GM18907 (cell line): Measurements from ENCODE around the gene ZC3H8.
"Not testable (repeated sequence)": the region's sequence is repeated elsewhere in the genome, so short reads cannot be mapped to it uniquely, and the experiment has no call there.

ENCODE experiments used
- ATAC-seq: cut with Tn5 transposase; IDR thresholded peaks from one replicate; pipeline ENCODE4 v1.9.1; 2021; ENCODE audit warnings: mild to moderate bottlenecking, moderate library complexity; ENCODE audit not compliant: unreplicated experiment

ZC3H8 gene

DNA sequence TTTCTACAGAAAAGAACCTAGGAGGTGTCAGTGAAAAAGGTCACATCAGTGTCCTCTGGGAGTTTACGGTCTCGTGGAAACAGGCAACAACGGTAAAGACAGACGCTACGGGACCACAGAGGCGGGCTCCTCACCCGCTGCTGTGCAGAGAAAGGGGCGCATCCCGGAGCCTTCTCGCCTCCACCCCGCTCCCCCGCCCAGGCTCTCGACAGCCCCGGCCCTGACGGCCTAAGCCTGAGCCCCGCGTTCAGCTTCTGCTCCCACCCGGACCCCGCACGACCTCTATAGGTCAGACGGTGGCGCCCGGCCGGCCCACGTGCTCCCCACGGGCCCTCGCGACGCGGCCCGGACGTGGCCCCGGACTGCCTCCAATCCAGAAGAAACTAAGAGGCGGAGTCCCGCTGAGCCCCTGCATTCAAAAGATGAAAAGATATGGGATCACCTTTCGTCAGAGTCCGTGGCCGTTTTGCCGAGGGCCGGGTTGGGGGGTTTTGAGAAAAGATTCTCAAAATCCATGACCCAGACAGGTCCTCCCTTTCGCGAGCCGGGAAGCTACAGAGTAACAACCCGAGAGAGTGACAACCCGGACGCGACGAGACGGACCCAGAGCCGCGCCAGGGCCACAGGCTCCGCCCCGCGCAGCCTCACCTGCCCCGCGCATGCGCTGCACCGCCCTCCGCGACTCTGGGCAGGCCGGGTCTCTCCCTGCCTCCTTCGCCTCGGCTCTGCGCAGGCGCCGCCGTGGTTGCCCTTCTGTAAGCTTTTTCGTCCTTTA is at the start of gene ZC3H8:
ZC3H8 (minus strand) TSS at position 577 of the 775 bp plus-strand sequence; CDS start at position 516, 61 bp downstream.
- peak; percentile 92 for ATAC-seq

DNA sequence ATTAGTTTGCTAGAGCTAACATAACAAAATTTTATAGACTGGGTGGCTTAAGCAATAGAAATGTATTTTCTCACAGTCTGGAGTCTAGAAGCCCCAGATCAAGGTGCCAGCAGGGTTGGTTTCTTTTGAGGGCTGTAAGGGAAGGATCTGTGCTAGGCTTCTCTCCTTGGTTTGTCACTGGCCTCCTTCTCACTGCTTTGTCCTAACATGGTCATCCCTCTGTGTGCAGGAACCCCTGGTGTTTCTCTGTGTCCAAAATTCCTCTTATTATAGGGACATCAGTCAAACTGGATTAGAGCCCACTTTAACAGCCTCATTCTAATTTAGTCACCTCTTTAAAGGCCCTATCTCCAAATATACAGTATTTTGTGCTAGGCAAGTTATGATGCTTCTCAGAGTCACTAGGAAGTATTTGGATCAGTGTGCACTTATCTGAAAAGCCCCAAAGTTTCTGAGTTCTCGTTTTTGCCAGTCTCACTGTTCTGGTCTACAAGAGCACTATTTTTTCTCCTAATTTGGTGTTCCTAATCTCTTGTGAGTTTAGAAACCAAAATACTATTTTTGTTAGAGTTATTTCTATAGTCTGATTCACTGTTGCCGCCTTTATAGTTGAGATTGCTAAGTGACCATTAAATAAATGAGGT is 49.6 kb upstream of the ZC3H8 start:
- no peak for ATAC-seq

DNA sequence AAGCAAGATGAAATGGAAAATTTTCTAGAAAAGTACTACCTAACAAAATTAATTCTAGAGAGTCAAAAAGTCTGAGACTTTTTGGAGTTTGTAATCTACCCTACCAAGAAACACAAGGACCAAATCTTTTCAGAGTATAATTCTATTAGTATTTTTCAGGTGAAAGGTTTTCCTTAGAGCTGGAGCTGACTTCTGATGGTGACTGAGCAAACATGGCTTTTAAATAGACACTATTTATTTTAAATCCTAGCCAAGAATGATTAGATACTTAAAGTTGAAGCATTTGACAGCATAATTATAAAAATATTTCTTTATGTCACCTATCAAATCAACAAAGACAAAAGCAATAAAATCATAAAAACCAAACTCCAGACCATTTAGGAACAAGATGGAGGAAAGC is 47.1 kb upstream of the ZC3H8 start:
- no peak for ATAC-seq

DNA sequence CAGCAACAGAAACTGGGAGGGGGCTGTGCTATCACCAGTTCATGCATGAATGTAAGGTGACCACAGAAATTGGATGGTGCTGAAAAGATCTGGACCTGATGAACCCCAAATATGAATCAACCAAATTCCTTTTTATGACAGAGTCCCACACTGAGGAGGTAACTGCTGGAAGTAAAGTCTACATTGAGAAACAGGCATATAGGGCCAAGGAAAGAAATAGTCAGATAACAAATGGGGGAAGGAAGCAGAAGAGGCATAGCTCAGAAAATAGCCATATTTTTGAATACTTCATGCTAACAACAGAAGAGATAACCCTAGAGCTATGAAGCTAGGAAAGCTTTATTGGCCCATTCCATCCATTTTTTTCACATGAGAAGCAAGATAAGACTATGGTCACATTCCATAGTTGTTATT is 46.3 kb upstream of the ZC3H8 start:
- ATAC-seq = no peak

DNA sequence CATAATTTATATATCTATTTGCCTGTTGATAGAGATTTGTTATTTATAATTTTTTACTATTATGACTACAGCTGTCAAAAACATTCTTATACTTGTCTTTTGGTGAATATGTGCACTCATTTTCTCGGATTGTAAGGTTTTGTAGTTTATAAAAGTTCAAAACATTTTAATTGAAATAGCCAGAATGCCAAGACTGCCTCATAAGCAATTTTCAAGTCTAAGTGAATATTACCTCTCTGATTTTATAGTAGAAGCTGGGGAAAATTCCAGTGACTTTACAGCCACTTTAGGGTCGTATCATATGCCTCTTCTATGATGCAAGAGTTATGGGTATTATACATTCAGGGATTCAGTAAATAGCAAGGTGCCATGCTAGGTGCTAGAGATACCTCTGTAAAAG is 41.6 kb upstream of the ZC3H8 start:
- no peak for ATAC-seq

DNA sequence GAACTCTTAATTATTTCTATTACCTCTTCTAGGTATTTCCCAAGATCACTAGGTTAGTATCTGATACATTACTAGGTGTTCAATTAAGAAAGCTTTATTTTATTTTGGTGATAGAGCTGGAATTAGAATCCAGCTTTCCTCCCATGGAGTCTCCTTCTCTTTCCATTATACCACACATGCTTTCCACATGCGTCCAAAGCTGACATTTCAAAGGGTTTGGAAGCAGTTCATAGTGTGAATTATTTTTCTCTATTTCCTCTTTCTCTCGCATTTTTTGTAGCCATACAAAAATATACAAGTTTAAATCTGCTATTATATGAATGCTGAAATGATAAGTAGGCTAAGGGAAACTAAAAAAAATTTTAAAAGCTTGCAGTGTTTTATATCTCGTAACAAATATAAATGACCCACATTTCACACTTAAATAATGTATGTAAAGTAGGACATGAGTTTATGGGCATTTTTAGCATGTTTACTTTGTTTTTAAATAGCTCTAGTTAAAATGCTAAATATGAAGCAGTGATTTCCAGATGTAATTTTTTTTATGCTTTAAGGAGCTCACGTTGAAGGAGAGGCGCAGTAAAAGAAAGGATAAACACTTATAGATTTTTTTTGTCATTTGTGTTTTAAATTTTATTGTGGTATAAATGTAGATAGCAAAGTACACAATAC is 40.7 kb upstream of the ZC3H8 start:
- no peak for ATAC-seq

DNA sequence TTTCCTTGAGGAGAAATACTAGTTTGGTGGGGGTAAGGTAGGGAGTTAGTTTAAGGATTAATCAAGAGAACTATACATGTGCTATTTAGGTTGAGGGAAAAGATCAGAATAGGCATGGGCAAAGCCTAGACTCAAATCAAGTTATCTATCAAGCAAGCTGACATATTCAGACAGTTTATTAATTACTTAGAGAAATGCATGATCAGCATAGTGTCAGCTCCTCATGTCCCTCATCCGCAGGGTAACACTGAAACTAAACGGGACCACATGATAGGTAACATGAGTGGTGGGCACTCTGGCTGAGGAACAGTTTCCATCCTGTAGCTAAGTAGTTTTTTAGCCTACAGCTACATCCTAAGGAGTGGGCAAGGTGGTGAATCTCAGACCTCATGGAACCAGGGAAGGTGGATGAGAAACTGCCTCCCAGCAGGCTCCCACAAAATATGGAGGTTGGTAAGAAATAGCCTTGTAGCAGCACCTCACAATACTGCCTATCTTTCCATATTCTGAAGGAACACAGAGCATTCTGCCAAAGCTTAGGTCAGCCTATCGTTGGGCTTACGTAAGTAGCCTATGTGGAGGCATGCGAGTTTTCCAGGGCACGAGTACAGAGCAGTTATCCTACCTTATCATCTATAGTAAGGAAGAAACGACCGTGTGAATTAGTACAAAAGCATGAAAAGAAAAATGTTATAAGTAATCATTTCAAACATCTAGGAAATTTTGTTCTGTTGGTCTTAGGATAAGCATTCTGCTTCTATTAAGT is 39.0 kb upstream of the ZC3H8 start:
- no peak for ATAC-seq

DNA sequence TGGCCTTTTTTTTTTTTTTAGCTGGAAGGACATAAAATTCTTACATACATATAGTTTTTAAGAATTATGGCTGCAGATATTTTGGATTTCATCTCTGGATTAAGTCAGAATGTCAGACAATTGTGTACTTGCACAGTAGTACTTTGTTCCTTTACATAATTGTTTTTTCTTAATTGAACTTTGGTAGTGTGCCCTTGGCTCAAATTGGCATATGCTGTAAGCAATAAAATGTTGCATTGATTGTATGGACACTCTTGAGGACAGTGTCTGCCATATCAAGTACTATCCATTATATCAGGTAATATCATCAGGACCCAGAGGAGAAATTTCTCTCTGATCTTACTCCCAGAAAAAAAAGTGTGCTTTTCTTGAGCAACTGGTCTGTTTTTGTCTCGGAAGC is 35.8 kb upstream of the ZC3H8 start:
- ATAC-seq = no peak

DNA sequence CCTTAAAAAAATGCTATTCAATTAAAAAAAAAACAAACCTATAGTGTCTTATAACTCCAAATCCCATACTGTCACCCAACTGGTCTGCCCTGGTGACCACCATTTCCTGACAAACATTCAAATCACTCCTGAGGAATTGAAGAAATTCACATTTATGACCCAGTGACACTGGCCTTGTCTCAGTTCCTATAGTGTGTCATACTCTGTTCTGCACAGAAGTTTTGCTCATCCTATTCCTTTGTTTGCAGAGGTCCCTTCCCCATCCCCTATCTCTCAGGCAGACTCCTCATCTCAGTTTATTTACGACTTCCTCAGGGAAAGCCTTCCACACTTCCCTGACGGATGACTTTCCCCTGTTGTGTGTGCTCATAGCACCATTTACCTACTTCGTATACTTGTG is 35.2 kb upstream of the ZC3H8 start:
- ATAC-seq = no peak

DNA sequence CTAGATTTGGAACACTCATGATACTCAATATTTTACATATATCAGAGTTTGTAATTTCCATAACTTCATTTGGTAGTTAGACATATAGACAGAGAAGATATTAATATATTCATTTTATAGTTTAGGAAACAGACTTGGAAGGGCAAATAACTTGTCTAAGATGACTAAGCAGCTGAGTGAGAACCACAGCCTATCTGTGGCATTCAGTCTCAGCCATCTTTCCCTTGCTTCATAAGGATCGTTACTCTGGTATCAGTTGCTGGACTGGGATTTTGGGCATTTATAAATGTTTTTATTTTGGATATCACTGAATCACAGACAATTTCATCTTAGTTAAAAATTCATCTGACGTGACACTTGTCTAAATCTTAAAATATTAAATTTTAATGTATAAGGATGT is 28.7 kb upstream of the ZC3H8 start:
- not testable (repeated sequence) for ATAC-seq

DNA sequence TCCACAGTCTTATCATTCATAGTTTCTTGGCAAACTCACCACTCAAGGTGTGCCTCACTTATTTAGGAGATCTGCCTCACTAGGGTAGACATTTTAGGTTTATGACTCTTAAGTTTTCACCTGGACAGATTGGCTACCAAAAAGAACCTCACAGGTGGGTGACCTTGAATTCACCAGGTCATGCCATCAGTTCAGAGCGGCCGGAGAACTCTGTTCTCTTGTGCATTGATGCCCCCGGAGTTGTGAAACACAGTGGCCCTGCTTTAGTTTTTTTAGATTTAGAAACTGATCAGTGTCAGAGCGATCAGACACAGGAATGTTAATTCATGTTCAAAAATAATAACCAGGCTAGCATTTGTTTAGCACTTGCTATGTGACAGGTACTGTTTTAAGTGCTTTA is 27.2 kb upstream of the ZC3H8 start:
- not testable (repeated sequence) for ATAC-seq

DNA sequence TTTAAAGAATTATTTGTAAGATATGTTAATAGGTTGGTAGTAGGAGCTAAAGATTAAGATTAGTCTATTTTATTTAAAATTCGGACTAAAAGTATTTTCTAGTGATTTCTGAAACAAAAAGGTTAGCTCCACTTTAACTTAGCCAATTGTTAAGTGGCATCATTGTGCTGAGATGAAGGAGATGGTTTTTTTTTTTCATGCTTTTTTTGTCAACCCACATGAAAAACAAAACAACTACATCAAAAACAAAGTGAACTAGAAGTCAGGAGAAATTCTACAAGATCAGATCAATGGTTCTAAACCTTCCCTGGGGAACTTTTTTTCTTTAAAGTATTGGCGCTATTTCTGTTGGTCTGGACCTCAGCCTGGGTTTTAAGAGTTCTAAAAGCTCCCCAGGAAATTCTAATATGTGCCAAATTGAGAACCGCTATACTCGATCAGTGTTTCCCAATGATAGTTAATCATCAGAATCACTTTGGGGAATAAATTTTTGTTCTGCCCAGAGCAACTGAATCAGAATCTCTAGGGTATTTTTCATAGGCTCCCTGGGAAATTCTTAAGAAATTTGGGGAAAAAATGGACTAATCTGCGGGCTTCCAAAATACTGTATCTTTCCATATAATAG is 22.9 kb upstream of the ZC3H8 start:
- ATAC-seq = no peak

DNA sequence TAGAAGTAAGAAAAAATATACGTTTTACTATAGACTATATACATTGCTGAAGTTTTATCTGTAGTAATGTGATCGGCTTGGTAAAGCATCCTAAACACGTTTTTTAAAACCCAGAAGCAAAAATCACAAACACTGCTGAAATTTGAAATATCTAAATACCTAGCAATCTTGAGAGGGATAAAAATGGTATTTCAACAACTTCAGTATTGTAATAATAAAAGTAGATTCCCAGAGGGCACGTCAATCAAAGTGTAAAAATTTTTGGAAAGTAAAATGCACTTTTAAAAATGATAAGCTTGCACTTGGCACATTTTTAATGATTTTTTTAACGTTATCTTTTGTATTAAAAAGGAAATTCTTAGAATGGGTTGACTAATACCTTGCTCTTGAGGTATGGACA is 22.1 kb upstream of the ZC3H8 start:
- no peak for ATAC-seq

DNA sequence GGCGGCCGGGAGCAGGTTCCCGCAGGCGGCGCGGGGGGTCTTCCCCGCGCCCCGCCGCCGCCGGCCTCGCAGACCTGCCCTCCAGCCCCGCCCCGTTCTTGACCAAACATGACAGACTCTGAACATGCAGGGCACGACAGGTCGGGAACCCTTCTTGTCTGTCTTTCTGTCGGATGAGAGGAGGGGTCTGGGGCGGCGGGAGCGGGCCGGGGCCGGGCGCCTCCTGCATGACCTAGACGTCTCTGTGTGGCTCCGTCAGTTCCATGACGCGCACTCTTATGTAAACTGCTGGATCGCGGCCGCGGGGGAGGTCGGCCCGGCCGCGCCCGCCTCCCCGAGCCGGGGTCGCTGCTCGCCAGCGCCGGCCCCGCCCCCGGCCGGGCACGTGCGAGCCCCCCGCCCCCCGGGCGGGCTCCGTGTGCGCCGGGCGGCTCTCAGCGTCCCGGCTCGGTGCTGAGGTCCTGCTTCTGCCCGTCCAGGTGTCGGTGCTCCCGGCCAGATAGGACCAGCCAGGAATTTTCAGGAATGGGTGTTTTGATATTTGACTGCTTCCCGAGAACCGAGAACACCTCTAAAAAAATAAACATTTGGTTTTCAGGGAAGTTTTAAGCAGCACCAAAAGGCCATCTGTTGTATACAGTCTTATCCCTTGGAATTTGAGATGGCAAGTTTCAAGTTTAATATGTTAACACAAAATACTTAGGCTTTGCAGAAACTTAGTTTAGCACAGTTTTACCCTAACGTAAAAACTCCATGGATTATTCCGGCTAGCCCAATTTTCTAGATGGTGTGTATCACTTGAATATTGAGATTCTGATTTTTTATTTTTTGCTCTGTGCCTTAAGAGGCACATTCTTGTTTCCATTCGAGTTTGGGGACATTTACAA is 21.3 kb upstream of the ZC3H8 start:
- peak; percentile 53 for ATAC-seq

DNA sequence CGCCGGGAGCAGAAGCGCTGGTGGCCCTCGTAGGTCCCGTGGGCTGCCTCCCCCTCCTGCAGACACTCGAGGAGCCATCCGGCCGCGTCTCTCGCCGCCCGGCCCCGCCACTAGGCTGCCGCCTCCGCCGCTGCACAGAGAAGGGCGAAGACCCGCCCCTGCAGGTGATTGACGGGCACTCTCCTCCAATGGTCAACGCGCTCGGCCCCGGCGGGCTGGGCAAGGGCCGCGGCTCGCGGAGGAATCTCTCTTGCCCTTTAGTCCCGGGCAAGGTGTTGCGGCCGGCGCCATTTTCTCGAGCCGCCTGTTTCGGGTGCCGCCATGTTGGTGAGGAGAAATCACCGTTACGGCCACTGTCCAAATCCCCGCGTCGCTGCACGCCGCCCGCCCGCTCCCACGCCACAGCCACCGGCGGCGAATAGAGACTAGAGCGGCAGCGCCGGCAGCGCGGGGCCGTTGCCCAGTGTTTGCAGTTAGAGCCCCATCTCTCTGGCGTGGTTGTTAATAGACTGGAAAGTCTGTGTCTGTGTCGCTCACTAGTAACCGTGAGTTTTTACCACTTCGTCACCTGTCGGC is 20.6 kb upstream of the ZC3H8 start, which contains the start of gene ZC3H6:
ZC3H6 (plus strand) TSS at position 287 of the 576 bp plus-strand sequence. CDS start 398 bp downstream, outside the sequence.
- ATAC-seq = peak; percentile 95

DNA sequence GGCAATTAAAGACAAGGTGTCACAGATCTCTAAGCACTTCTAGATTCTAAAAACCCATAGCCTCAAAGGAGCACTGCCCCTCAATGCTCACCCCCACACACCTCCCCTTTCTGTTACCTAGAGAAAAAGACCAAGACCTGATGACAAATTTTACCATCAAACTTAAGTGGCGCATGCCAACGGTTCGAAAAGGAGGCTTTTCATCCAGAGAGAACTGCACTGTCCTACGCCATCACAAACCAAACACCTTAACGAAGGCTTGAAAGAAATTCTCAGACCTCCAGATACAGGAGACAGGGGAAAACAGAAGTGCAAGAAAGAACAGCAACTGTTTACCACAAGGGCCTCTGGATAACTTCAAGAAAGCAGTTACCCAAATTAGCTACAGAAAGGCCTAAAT is 18.5 kb upstream of the ZC3H8 start:
- ATAC-seq = no peak

DNA sequence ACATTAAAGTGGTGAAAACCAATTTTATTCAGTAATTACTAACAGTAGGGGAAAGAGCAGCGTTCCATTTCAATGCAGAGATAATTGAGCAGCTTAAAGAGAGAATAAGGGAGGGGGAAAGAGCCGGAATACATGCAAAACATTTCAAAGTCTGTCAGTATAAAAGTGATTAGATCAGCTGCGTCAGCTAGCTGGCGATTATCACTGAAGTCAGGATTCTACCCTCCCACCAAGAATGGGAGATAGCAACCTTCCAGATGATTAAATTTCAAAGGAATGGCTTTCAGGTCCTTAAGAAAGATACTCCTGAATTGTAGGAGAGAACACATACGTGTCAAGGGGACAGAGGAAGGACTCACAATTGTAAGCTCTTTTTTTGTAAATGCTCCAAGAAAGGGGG is 17.8 kb upstream of the ZC3H8 start:
- ATAC-seq = no peak

DNA sequence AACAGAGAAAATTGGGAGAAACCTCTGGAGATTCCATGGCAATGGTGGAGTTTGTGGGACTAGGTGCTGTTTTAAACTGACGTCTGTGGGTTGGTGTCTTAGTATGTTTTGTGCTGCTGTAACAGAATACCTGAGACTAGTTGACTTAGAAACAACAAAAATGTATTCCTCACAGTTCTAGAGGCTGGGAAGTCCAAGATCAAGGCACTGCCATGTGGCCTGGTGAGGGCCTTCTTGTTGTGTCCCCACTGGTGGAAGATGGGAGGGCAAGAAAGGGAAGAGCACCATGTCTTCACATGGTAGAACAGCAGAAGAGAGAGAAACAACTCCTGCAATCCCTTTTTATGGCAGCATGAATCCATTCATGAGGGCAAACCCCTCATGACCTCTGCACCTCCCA is 13.7 kb upstream of the ZC3H8 start:
- ATAC-seq = no peak

DNA sequence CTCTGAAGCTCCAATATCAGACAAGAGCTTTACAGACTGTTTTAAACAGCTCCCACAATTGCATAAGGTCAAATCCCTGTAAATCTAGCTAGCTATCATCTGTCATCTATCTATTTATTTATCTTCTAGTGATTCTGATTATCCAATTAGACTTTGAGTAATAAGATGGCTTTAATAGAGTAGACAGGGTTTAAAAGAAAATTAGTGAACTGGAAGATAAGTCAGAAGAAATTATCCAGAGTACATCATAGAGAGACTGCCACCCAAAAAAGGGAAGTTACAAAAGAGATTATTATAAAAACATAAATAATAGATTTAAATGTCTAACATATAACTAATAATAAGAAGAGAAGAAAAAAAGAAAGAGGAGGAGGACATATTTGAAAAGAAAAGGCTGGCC is 8.0 kb upstream of the ZC3H8 start:
- no peak for ATAC-seq

DNA sequence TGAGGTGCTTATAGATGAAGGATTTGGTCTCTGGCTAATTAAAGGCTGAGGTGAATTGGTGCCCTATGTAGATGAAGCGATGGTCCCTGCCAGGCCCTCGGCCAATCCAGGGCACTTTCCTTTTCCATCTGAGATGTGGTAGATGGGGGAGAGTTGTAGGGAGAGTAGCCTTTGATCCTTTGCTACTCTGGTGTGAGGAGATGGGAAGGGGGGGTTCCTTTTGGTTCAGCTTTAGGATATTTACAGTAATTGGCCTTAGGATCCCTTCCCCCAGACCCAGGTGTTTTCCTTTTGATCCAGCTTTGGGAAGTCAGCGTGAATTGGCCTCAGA is 5.4 kb upstream of the ZC3H8 start:
- ATAC-seq = no peak
